VCaP (cell line): ENCODE data around the gene PM20D2.

Experiments used
- H3K27ac ChIP-seq: fragments of 450-650 bp; 2 replicates; pipeline ENCODE4 v1.5.1; 2017
- CTCF ChIP-seq: fragments of 450-650 bp; conservative IDR thresholded peaks from 2 replicates; pipeline ENCODE4 v1.5.1; 2017; ENCODE audit warnings: mild to moderate bottlenecking, moderate library complexity

PM20D2 gene

GRCh38 chr6:89204096-89204495 lies 58.2 kb downstream of the PM20D2 start:
- no peak for TF ChIP-seq CTCF
- H3K27ac ChIP-seq, result no peak overlapping the region

DNA sequence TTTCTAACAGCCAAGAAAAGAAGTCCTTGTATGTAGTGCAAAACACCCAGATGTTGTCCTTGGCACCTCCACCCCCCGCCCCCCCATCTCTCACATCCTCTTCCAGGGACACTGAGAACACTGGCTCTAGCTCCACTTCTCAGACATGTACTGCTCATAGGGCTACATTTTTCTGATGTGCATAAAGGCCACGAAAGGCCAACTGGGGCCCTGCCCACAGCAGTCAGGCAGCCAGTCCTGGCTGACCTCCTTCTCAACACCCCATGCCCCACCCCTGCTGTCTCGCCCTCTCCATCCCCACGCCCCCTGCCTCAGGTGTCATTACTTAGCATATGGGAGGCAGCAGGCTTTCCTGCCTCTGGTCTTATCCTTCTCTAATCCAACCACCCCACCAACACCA lies 60.0 kb downstream of the PM20D2 start:
- TF ChIP-seq CTCF, result no peak
- no peak overlapping the region for H3K27ac ChIP-seq

GRCh38 chr6:89208551-89208950 lies 62.7 kb downstream of the PM20D2 start:
- no peak for TF ChIP-seq CTCF
- no peak overlapping the region for H3K27ac ChIP-seq

DNA sequence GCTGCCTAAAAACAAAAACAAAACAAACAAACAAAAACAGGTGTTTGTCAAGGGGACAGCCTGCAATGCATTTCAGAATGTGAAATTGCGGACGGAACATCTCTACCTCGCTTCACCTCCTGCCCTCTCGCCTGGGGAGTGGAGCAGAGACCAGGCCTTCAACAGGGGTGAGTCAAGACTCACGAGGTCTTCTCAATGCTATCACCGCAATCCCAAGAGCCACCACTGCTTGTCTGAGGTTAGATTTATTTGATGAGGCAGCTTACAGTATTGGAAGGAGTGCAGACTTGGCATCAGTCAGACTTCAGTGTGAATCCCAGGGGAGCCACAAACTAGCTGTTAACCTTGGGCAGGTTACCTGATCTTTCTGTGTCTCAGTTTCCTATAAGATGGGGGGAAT lies 63.6 kb downstream of the PM20D2 start:
- no peak for TF ChIP-seq CTCF
- no peak overlapping the region for H3K27ac ChIP-seq

GRCh38 chr6:89212472-89212871 lies 66.6 kb downstream of the PM20D2 start:
- no peak overlapping the region for H3K27ac ChIP-seq
- no peak for TF ChIP-seq CTCF

- no peak for TF ChIP-seq CTCF
Observed at GRCh38 chr6:89214197-89214596, 68.3 kb downstream of the PM20D2 start.

More at GRCh38 chr6:89214197-89214596, 68.3 kb downstream of the PM20D2 start:
- H3K27ac ChIP-seq, result no peak overlapping the region
